H1 (cell line): ENCODE measurements around the gene HADHA. TPM values are rescaled to one million over a fixed set of nuclear protein-coding genes. Genes with fewer than 3 reads are reported as not detected.

Source experiments
- CEBPB ChIP-seq: IDR thresholded peaks from 2 replicates; pipeline ENCODE4 v1.6.1; 2012; ENCODE audit warnings: low read depth, low read length
- FOSL1 ChIP-seq: IDR thresholded peaks from 2 replicates; pipeline ENCODE4 v1.6.1; 2011; ENCODE audit warnings: mild to moderate bottlenecking, low read depth, low read length, moderate library complexity; ENCODE audit not compliant: insufficient read depth
- JUN ChIP-seq: IDR thresholded peaks from 2 replicates; pipeline ENCODE4 v1.6.1; 2011; ENCODE audit warnings: low read depth, mild to moderate bottlenecking, improper control_type of control experiment, low read length
- KDM1A ChIP-seq: fragments of 200-600, 300-600 bp; sonication (generic); IDR thresholded peaks from 2 replicates; pipeline ENCODE4 v1.7.1; 2016; ENCODE audit warnings: mild to moderate bottlenecking, low read length, borderline replicate concordance
- KDM4A ChIP-seq: IDR thresholded peaks from one replicate; pipeline ENCODE4 v1.7.1; 2012; ENCODE audit warnings: low read depth, mild to moderate bottlenecking, moderate library complexity, low read length, inconsistent platforms; ENCODE audit not compliant: severe bottlenecking
- PHF8 ChIP-seq: fragments of 200-600 bp; sonication (generic); conservative IDR thresholded peaks from 2 replicates; pipeline ENCODE4 v1.7.1; 2012; ENCODE audit warnings: low read depth, mild to moderate bottlenecking, inconsistent platforms, low read length, moderate library complexity
- POLR2A ChIP-seq, 2 experiments: IDR thresholded peaks; 1 replicate in 1 of 2; 2 replicates in 1 of 2; pipeline ENCODE4 v1.6.1; 2011; ENCODE audit warnings: low read depth in 2 of 2, low read length in 2 of 2, mild to moderate bottlenecking in 2 of 2; ENCODE audit errors: control extremely low read depth in 1 of 2
- RAD21 ChIP-seq, 2 experiments: IDR thresholded peaks in 1 of 2; conservative IDR thresholded peaks in 1 of 2; 2 replicates each; pipeline ENCODE4 v1.6.1; 2011; ENCODE audit warnings: low read depth in 2 of 2, low read length in 2 of 2, improper control_type of control experiment in 1 of 2, inconsistent platforms in 1 of 2, mild to moderate bottlenecking in 1 of 2, moderate library complexity in 1 of 2
- RFX5 ChIP-seq: IDR thresholded peaks from 2 replicates; pipeline ENCODE4 v1.6.1; 2011; ENCODE audit warnings: low read depth, low read length, improper control_type of control experiment, borderline replicate concordance
- RNF2 ChIP-seq: fragments of 200-900, 300-1000 bp; sonication (generic); IDR thresholded peaks from 2 replicates; pipeline ENCODE4 v1.7.1; 2016; ENCODE audit warnings: borderline replicate concordance, low read depth, mild to moderate bottlenecking, antibody characterized with exemption, low read length; ENCODE audit not compliant: poor library complexity, severe bottlenecking; ENCODE audit errors: missing control alignments
- SP1 ChIP-seq: IDR thresholded peaks from 2 replicates; pipeline ENCODE4 v1.6.1; 2011; ENCODE audit warnings: low read depth, low read length
- SP2 ChIP-seq: IDR thresholded peaks from 2 replicates; pipeline ENCODE4 v1.6.1; 2012; ENCODE audit warnings: mild to moderate bottlenecking, low read length, inconsistent platforms
- TAF1 ChIP-seq: IDR thresholded peaks from 2 replicates; pipeline ENCODE4 v1.6.1; 2011; ENCODE audit warnings: mild to moderate bottlenecking, low read depth, low read length
- ZNF274 ChIP-seq: IDR thresholded peaks from 2 replicates; pipeline ENCODE4 v1.7.0; 2012; ENCODE audit warnings: low read length, borderline replicate concordance; ENCODE audit errors: extremely low read depth
- polyA plus RNA-seq, 7 experiments: library from polyadenylated mRNA; depleted of rRNA in 3 of 7; stranded (reverse) in 5 of 7; unstranded in 2 of 7; fragments of >200 nt in 5 of 7; fragments of 200-250 nt in 2 of 7; gene quantifications; 1 replicate in 5 of 7; 2 replicates in 1 of 7; 4 replicates in 1 of 7; pipeline versions ENCODE4 v1.2.1 to v1.2.3, GENCODE V29; 2011 to 2013; ENCODE audit warnings: missing spikeins in 2 of 7, mixed read lengths in 2 of 7
- total RNA-seq: library from RNA; stranded (reverse); fragmentation: NEBNext Ultra II Directional; extraction: Animal tissue kit (Norgen Biotek cat#: 25700); gene quantifications from 2 replicates; pipeline ENCODE4 v1.2.1, GENCODE V29; 2021

HADHA gene
- total and polyA plus RNA-seq, 2 of the 8 experiments (the other 6 are each of a cell fraction or from before 2014, with no cell fraction given) = 64.6 to 131 TPM

- no peak for TF ChIP-seq FOSL1
- TF ChIP-seq TAF1 = no peak
- TF ChIP-seq PHF8 = no peak; the same call in 1 of the 2 replicates
- TF ChIP-seq POLR2A (IDR thresholded peaks at IDR 0.05; ENCODE audit: control extremely low read depth in 1 of 2, low read depth in 2 of 2, low read length in 2 of 2) = no peak
- no peak for TF ChIP-seq RAD21 (IDR thresholded peaks at IDR 0.05 in 1 of 2, conservative IDR thresholded peaks at IDR 0.05 in 1 of 2; ENCODE audit: low read depth in 2 of 2, low read length in 2 of 2)
- TF ChIP-seq KDM1A = peak; percentile 99
- no peak for TF ChIP-seq ZNF274
- no peak for TF ChIP-seq CEBPB
- peak; percentile 13 for TF ChIP-seq KDM4A
- TF ChIP-seq RNF2 = no peak
- TF ChIP-seq JUN = no peak
- TF ChIP-seq SP1 = no peak
- TF ChIP-seq SP2 = no peak
- no peak for TF ChIP-seq RFX5
Observed at GRCh38 chr2:26172189-26172870, 72.1 kb downstream of the HADHA start (continued).
